Measurements from ENCODE around the gene TIMM22.
"Not testable (repeated sequence)": the region's sequence is repeated elsewhere in the genome, so short reads cannot be mapped to it uniquely, and the experiment has no call there.

TIMM22 gene

GRCh38 chr17:974778-975177 is 22.2 kb upstream of the TIMM22 start:
- DNase-seq = not testable (repeated sequence)

DNA sequence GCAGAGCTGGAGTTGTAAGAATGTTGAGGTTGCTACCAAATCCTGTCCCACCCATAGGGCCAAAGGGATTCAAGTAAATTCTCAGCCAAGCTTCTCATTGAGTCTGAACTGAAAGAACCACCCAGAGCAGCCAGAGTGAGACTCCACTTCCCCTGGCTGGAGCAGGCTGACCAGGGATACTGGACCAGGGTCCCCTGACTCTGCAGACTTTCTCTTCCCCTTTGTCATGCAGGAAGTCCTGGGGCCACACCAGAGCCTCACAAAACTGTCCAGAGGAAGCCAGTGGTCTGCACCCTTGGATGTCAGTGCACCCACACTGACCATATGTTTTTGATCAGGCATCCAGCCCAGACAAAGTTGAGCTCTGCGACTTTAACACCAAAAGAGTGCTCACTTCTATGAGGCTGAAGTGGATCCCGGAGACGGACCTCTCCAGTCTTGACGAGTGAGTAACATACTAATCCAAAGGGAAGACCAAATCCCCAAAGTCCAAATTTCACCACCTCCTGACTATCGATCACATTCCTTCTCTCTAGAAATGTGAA is 21.5 kb upstream of the TIMM22 start:
- no peak for DNase-seq

GRCh38 chr17:976312-976711 is 20.6 kb upstream of the TIMM22 start:
- no peak for DNase-seq

DNA sequence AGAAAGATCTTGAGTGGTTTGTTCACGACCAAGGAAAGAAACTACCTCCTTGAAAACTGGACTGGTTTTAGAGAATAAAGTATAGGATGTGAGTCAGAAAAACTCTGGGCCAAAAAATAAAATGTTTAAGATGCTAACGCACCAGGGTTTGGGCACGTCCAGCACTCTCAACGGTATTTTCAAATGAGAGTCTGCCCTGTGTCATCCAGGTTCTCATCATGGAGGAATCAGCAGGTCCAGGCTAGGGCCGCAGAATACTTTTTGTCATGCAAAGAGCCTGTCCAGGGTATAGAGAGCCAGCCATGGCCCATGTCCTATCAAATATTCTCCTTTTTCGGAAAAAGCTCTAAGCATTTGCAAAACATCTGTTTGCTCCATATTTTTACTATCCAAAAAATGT is 19.8 kb upstream of the TIMM22 start:
- no peak for DNase-seq

GRCh38 chr17:978103-979093 is 18.5 kb upstream of the TIMM22 start:
- DNase-seq = no peak

DNA sequence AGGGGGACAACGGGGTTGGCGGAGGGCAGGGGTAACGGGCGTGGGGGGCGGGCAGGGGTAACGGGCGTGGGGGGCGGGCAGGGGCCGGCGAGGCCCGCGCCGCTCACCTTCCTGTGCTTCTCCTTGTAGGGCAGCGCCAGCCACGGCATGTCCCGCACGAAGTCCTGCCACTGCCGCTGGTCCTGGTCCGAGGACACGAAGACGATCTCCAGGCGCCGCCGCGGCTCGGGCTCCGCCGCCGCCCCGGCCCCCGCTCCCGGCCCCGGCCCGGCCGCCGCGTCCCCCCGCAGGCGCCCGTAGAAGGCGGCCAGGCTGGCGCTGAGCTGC is 17.8 kb upstream of the TIMM22 start:
- no peak for DNase-seq

- DNase-seq = peak; percentile 81 to 95
Observed at GRCh38 chr17:979539-980405, 17.2 kb upstream of the TIMM22 start, which contains the start of gene NXN. Gene NXN (minus strand): TSS chr17:979776.

DNA sequence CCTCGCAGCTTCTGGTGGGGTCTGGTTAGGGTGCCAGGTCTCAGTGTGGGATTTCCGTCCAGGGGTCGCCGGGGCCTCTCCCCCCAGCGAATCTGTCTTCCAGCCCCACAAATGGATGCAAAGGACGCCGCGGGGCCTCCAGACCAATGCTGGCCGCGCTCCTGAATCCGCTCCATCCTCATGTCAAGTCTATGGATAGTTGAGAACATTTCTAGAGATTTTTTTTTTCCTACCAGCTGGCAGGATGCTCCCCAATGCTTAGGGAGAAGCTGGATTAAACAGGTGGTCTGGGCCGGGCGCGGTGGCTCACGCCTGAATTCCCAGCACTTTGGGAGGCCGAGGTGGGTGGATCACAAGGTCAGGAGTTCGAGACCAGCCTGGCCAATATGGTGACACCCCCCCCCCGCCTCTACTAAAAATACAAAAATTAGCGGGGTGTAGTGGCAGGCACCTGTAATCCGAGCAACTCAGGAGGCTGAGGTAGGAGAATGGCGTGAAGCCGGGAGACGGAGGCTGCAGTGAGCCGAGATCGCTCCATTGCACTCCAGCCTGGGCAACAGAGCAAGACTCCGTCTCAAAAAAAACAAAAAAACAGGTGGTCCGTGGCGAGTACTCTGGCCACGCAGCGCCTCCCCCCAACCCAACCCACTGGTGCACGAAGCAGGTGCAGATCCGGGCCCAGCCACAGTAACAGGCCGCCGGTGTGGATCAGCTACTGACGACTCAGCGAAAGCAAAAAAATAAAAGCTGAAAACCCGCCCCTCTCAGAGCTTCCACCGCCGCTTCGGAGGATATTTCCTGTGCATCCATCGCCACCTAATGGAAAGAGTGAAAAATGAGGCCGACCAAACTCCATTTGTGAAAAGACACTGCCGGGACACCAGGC is 16.3 kb upstream of the TIMM22 start:
- DNase-seq = peak; percentile 62 to 77

- no peak for DNase-seq
Observed at GRCh38 chr17:981292-981658, 15.7 kb upstream of the TIMM22 start.

- no peak for DNase-seq
Observed at GRCh38 chr17:983921-984320, 13.0 kb upstream of the TIMM22 start.

- no peak for DNase-seq
Observed at GRCh38 chr17:986322-986929, 10.5 kb upstream of the TIMM22 start.

GRCh38 chr17:987931-988330 is 9.0 kb upstream of the TIMM22 start:
- no peak for DNase-seq

GRCh38 chr17:988561-988960 is 8.4 kb upstream of the TIMM22 start:
- no peak for DNase-seq

DNA sequence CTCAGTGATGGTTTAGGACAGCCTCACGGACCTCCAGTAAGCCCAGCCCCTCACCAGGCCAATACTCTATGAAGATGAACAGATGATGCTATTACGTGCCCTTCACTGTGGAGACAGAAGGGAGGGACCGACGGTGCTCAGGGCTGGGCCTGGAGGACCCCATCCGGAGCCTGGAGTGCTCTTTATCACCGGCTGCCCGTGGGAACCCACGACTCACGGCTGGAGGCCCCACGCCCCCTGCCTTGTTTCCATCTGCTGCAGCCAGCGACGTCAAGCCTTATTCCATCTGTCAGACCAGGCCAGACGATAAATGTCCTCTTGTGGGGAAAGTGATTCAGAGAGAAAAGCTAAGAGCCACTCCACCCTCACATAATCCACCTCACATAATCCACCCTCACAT is 4.0 kb upstream of the TIMM22 start:
- no peak for DNase-seq

- not testable (repeated sequence) for DNase-seq
Observed at GRCh38 chr17:995324-995723, 1.6 kb upstream of the TIMM22 start.

DNA sequence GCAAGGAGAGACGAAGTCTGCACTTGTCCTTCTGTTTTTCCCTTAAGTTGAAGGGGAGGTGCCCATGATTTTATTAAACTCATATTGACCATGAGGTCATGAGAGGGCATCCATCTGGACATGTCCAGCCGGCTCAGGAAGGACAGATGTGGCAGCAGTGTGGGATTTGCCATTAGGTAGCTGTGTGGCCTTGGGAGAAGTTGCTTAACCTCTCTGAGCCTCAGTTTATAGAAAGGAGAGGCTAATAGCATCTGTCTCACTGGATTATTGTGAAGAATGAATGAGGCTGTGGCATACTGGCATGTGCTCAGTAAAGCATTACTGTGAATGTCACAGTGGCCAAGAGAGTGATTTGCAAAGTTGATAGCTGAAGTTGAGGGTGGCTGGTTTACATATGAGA is 1.2 kb downstream of the TIMM22 start:
- DNase-seq = no peak

DNA sequence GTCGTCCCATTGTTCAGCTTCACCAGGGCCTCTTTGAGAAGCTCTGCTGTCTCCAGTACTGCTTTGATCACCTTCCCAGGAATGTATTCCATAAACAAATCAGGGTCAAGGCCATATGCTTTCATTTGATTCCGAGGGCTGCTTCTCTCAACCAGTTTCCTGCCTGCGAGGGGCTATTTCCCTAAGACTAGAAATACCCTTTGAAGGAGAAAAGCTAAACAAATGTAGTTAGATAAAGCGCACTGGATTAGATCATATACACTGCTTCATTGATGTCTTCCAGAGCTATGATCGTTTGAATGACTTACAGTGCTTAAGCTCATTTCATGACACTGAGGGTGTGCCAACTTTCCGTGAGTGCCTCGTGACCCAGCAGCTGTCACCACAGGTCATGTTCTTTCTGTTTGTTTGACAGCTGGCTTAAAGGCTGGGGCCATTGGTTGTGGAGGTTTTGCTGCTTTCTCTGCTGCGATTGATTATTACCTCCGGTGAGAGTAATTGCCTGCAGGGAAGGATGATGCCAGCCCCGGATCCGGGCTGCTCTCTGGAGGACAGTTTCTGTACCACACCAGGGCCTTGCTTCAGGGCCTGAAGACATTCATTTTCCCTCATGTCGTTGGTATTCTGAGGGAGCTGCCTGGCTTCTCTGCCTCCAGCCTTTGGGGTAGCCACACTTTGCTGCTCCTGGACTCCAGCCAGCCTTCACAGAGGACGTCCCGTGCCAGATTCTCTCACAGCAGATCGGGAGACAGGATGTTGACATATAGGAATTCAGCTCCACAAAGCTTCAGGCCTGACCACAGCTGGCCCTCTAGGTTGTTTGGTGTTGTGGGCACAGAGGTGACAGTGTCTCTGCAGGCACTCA is 3.9 kb downstream of the TIMM22 start:
- no peak for DNase-seq

GRCh38 chr17:1001640-1002411 is 4.9 kb downstream of the TIMM22 start:
- no peak for DNase-seq

DNA sequence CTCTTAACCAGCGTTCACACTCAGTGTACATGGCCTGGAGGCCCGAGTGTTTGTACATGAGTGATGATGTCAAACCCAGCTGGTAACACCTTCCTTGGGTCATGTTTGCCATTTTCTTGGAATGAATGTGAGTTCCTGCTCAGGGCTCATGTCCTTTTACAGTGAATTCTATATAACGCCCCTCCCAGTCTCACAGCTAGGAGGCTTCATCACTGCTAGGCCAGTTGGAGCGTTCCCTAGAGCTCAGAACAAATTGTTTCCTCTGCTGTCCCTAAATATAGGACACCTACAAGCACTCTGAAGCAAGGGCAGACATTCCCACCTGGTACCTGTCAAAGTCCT is 5.5 kb downstream of the TIMM22 start:
- no peak for DNase-seq

Measured in stimulated activated CD4-positive, alpha-beta T cell treated with anti-CD3 and anti-CD28 coated beads, Interleukin-4, amount 100 ng/mL, for 4 hours (primary cell).